Endothelial cell of umbilical vein (primary cell): ENCODE measurements around the gene SELENOV. TPM values are rescaled to one million over a fixed set of nuclear protein-coding genes. Genes with fewer than 3 reads are reported as not detected.

Experiments
- BruUV-seq: library from RNA; stranded (reverse); fragments of 400-500 nt; replicated peaks from 2 replicates; lab custom pipeline; 2021; lab: Mats Ljungman, UMichigan
- CTCF ChIA-PET: fragments of 300-600, 350-600 bp; sonication (Branson Sonifier 250); formaldehyde crosslinking; loops from one replicate; lab custom pipeline; 2021; ENCODE audit warnings: antibody characterized with exemption, inconsistent platforms; lab: Charles Lee
- POLR2A ChIA-PET: fragments of 300-600, 350-600 bp; sonication (Branson Sonifier 250); formaldehyde crosslinking; loops from one replicate; lab custom pipeline; 2021; ENCODE audit warnings: antibody characterized with exemption, inconsistent platforms; lab: Charles Lee
- DNase-seq: peaks from one replicate; pipeline ENCODE4 v3.0.0-alpha.2; 2011; ENCODE audit warnings: low read depth, low spot score
- FAIRE-seq: peaks from 2 replicates; lab custom pipeline; 2011; peaks lifted over from hg19 to GRCh38; lab: Jason Lieb, UNC
- H2AFZ ChIP-seq: 2 replicates; pipeline ENCODE4 v1.6.0; 2012; ENCODE audit warnings: low read depth, low read length, control low read depth, inconsistent platforms
- H3K27ac ChIP-seq: 2 replicates; pipeline ENCODE4 v1.5.1; 2011; ENCODE audit warnings: low read depth, mild to moderate bottlenecking, control low read depth, low read length, moderate library complexity; ENCODE audit not compliant: insufficient read depth
- H3K27me3 ChIP-seq, 2 experiments: 2 replicates each; pipeline versions ENCODE4 v1.6.0 to v1.6.1; 2011; ENCODE audit warnings: low read length in 2 of 2, mixed read lengths in 1 of 2; ENCODE audit not compliant: control insufficient read depth in 2 of 2, insufficient read depth in 2 of 2
- H3K36me3 ChIP-seq, 2 experiments: 2 replicates in 1 of 2; 3 replicates in 1 of 2; pipeline ENCODE4 v1.5.1; 2011; ENCODE audit warnings: low read length in 2 of 2, mild to moderate bottlenecking in 1 of 2, moderate library complexity in 1 of 2; ENCODE audit not compliant: control insufficient read depth in 2 of 2, insufficient read depth in 2 of 2; ENCODE audit errors: extremely low read depth in 1 of 2
- H3K4me1 ChIP-seq: 3 replicates; pipeline ENCODE4 v1.5.1; 2011; ENCODE audit warnings: mild to moderate bottlenecking, low read length; ENCODE audit not compliant: control insufficient read depth, insufficient read depth; ENCODE audit errors: extremely low read depth
- H3K4me2 ChIP-seq: 2 replicates; pipeline ENCODE4 v1.6.1; 2011; ENCODE audit warnings: low read length, control low read depth, mixed read lengths; ENCODE audit not compliant: insufficient read depth
- H3K4me3 ChIP-seq, 3 experiments: fragments of 200-600 bp in 1 of 3; sonication (generic), shearing (Covaris generic) in 1 of 3; replicated peaks in 1 of 3; 2 replicates each; pipeline ENCODE4 v1.5.1; 2011 to 2016; ENCODE audit warnings: control low read depth in 3 of 3, low read length in 3 of 3, mild to moderate bottlenecking in 2 of 3, inconsistent platforms in 1 of 3, low read depth in 1 of 3, moderate library complexity in 1 of 3; ENCODE audit not compliant: insufficient read depth in 1 of 3
- H3K79me2 ChIP-seq: 2 replicates; pipeline ENCODE4 v1.6.0; 2012; ENCODE audit warnings: low read length, inconsistent platforms; ENCODE audit not compliant: control insufficient read depth, insufficient read depth
- H3K9ac ChIP-seq: replicated peaks from 2 replicates; pipeline ENCODE3; 2011; ENCODE audit warnings: low read length, control low read depth; ENCODE audit not compliant: insufficient read depth; ENCODE audit errors: extremely low read depth
- H3K9me1 ChIP-seq: replicated peaks from 3 replicates; pipeline ENCODE4 v1.6.0; 2011; ENCODE audit warnings: mild to moderate bottlenecking, low read length; ENCODE audit not compliant: control insufficient read depth, insufficient read depth; ENCODE audit errors: extremely low read depth
- H3K9me3 ChIP-seq: replicated peaks from 2 replicates; pipeline ENCODE4 v1.5.1; 2012; ENCODE audit warnings: low read length, inconsistent platforms; ENCODE audit not compliant: control insufficient read depth, insufficient read depth
- H4K20me1 ChIP-seq: replicated peaks from 2 replicates; pipeline ENCODE3; 2011; ENCODE audit warnings: mild to moderate bottlenecking, low read length; ENCODE audit not compliant: control insufficient read depth, insufficient read depth; ENCODE audit errors: extremely low read depth
- EZH2 ChIP-seq: IDR thresholded peaks from 2 replicates; pipeline ENCODE4 v1.6.1; 2012; ENCODE audit warnings: borderline replicate concordance, low read depth, mild to moderate bottlenecking, moderate library complexity, low read length, inconsistent platforms; ENCODE audit not compliant: severe bottlenecking
- FOS ChIP-seq: IDR thresholded peaks from 2 replicates; pipeline ENCODE4 v1.6.1; 2011; ENCODE audit warnings: mild to moderate bottlenecking, low read length, moderate library complexity, borderline replicate concordance; ENCODE audit not compliant: insufficient read depth
- GATA2 ChIP-seq: IDR thresholded peaks from 2 replicates; pipeline ENCODE4 v1.7.0; 2011; ENCODE audit warnings: low read depth, mild to moderate bottlenecking, moderate library complexity, mixed read lengths, low read length; ENCODE audit not compliant: insufficient read length, insufficient read depth
- JUN ChIP-seq: IDR thresholded peaks from 2 replicates; pipeline ENCODE4 v1.6.1; 2011; ENCODE audit warnings: borderline replicate concordance, low read depth; ENCODE audit not compliant: insufficient read length, insufficient read depth
- MYC ChIP-seq: IDR thresholded peaks from one replicate; pipeline ENCODE4 v1.6.1; 2011; ENCODE audit warnings: mild to moderate bottlenecking, low read depth, low read length
- POLR2A ChIP-seq: IDR thresholded peaks from 2 replicates; pipeline ENCODE4 v1.6.1; 2012; ENCODE audit warnings: low read depth, mild to moderate bottlenecking, control low read depth, low read length
- POLR2AphosphoS5 ChIP-seq: IDR thresholded peaks from 2 replicates; pipeline ENCODE4 v1.6.1; 2012; ENCODE audit warnings: low read depth, mild to moderate bottlenecking, control low read depth, low read length, moderate library complexity; ENCODE audit not compliant: insufficient read depth
- dilution Hi-C: fragments of 300-500 bp; cut with MboI; formaldehyde crosslinking; loops from one replicate; pipeline ENCODE4 v1.15.0; 2019; ENCODE audit warnings: low sequenced_read_pairs; ENCODE audit not compliant: extremely low pct_ligation_motif_present
- intact Hi-C: fragments of 100-400 bp; cut with micrococcal nuclease; formaldehyde crosslinking; loops from one replicate; pipeline ENCODE4 v1.10.0; 2022
- polyA plus RNA-seq, 4 experiments: library from polyadenylated mRNA; depleted of rRNA in 3 of 4; stranded (reverse) in 3 of 4; unstranded in 1 of 4; fragments of >200 nt; gene quantifications; 2 replicates each; pipeline versions ENCODE4 v1.2.1 to v1.2.3, GENCODE V29; 2011 to 2012; ENCODE audit warnings: missing spikeins in 1 of 4
- total RNA-seq: library from RNA; stranded (reverse); gene quantifications from 2 replicates; pipeline ENCODE4 v1.2.3, GENCODE V29; 2021
- TF ChIP-seq, protein P1 (sequence below), 2 donors: IDR thresholded peaks; 1 replicate in 1 of 2; 2 replicates in 1 of 2; pipeline ENCODE4 v1.5.1; 2011; ENCODE audit warnings: low read length in 2 of 2, mild to moderate bottlenecking in 2 of 2, moderate library complexity in 2 of 2, control low read depth in 1 of 2, inconsistent platforms in 1 of 2, low read depth in 1 of 2; ENCODE audit not compliant: insufficient read depth in 1 of 2; ENCODE audit errors: extremely low read depth in 1 of 2
- TF ChIP-seq, protein P2 (sequence below): IDR thresholded peaks from 2 replicates; pipeline ENCODE4 v1.6.1; 2011; ENCODE audit not compliant: insufficient read depth, insufficient read length

Gene SELENOV
- total and polyA plus RNA-seq, 2 donors (not counting 3 experiments of a cell fraction or from before 2014, with no cell fraction given): not detected

DNA sequence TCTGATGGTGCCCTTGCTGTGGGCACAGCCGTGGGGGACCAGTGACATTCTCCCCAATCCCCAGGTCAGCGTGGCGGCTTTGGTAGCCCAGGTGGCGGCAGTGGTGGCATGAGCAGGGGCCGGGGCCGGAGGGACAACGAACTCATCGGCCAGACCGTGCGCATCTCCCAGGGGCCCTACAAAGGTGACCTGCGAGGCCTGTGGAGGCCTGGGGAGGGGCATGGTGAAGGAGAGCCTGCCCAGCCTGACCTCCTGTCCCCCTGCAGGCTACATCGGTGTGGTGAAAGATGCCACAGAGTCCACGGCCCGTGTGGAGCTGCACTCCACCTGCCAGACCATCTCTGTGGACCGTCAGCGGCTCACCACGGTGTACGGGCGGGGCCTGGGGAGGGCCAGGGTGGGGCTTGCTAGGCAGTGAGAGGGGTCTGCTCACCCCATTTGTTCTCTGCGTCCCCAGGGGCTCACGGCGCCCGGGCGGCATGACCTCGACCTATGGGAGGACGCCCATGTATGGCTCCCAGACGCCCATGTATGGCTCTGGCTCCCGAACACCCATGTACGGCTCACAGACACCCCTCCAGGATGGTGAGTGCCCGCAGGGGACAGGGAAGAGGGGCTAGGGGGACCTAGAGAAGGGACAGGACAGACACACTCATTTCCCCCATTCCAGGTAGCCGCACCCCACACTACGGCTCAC is 42.0 kb upstream of the SELENOV start:
- no TSS peak for BruUV-seq
- H3K4me1 ChIP-seq: no peaks in the 10 kb centered on the region
- H3K4me3 ChIP-seq: no peak overlapping the region
- no peak overlapping the region for H3K9ac ChIP-seq
- DNase-seq (no peak), FAIRE-seq (no peak)
- H3K9me1 ChIP-seq: no peaks in the 10 kb centered on the region
- no peaks in the 10 kb centered on the region for H4K20me1 ChIP-seq
- no peak overlapping the region for H3K27ac ChIP-seq
- no peaks in the 10 kb centered on the region for H3K79me2 ChIP-seq
- H3K36me3 ChIP-seq: peaks cover 9 to 74% of the 10 kb centered on the region in 2 experiments
- ChIA-PET CTCF (no interaction called here), POLR2A (no interaction called here)
- H2AFZ ChIP-seq: no peak overlapping the region
- intact Hi-C loops (no loop called here), dilution Hi-C loops (no loop called here)
- no peak for TF ChIP-seq EZH2
- no peak for TF ChIP-seq POLR2A
- TF ChIP-seq GATA2: no peak
- no peak for TF ChIP-seq POLR2AphosphoS5
- TF ChIP-seq MYC: no peak
- no peak for TF ChIP-seq JUN
- TF ChIP-seq, protein P1, sequence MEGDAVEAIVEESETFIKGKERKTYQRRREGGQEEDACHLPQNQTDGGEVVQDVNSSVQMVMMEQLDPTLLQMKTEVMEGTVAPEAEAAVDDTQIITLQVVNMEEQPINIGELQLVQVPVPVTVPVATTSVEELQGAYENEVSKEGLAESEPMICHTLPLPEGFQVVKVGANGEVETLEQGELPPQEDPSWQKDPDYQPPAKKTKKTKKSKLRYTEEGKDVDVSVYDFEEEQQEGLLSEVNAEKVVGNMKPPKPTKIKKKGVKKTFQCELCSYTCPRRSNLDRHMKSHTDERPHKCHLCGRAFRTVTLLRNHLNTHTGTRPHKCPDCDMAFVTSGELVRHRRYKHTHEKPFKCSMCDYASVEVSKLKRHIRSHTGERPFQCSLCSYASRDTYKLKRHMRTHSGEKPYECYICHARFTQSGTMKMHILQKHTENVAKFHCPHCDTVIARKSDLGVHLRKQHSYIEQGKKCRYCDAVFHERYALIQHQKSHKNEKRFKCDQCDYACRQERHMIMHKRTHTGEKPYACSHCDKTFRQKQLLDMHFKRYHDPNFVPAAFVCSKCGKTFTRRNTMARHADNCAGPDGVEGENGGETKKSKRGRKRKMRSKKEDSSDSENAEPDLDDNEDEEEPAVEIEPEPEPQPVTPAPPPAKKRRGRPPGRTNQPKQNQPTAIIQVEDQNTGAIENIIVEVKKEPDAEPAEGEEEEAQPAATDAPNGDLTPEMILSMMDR (IDR thresholded peaks at IDR 0.05; ENCODE audit: extremely low read depth in 1 of 2, insufficient read depth in 1 of 2, low read depth in 1 of 2, low read length in 2 of 2): no peak
- TF ChIP-seq FOS: no peak
- TF ChIP-seq, protein P2, sequence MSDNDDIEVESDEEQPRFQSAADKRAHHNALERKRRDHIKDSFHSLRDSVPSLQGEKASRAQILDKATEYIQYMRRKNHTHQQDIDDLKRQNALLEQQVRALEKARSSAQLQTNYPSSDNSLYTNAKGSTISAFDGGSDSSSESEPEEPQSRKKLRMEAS: no peak
- H3K27me3 ChIP-seq: no peaks in the 10 kb centered on the region
- no peaks in the 10 kb centered on the region for H3K9me3 ChIP-seq
- no peak overlapping the region for H3K4me2 ChIP-seq
